HepG2 (cell line): Measurements from ENCODE around the gene SLC35A1. TPM values are rescaled to one million over a fixed set of nuclear protein-coding genes. Genes with fewer than 3 reads are reported as not detected.

Experiments used
- ARNT2 ChIP-seq: sonication (generic); formaldehyde crosslinking; IDR thresholded peaks from 2 replicates; pipeline ENCODE4 v1.8.0; 2022; ENCODE audit warnings: mild to moderate bottlenecking, low read depth, missing genetic modification reagents, moderate library complexity
- FOXM1 ChIP-seq: sonication (generic); formaldehyde crosslinking; IDR thresholded peaks from 2 replicates; pipeline ENCODE4 v1.5.0; 2020; ENCODE audit warnings: missing genetic modification reagents
- GMEB1 ChIP-seq: sonication (generic); formaldehyde crosslinking; IDR thresholded peaks from 2 replicates; pipeline ENCODE4 v1.5.1; 2020; ENCODE audit warnings: missing genetic modification reagents, mild to moderate bottlenecking, borderline replicate concordance
- LCORL ChIP-seq, 2 experiments: fragments of 450-650 bp in 1 of 2; sonication (generic) in 1 of 2; formaldehyde crosslinking in 1 of 2; IDR thresholded peaks; 2 replicates each; pipeline versions ENCODE4 v1.5.0 to v1.6.1; 2017 to 2020; ENCODE audit warnings: antibody characterized with exemption in 1 of 2, missing genetic modification reagents in 1 of 2
- MEF2D ChIP-seq: sonication (generic); formaldehyde crosslinking; IDR thresholded peaks from 2 replicates; pipeline ENCODE4 v1.5.1; 2020; ENCODE audit warnings: mild to moderate bottlenecking, missing genetic modification reagents
- NFE2L2 ChIP-seq: fragments of 150-350 bp; IDR thresholded peaks from 2 replicates; pipeline ENCODE4 v1.6.1; 2014; ENCODE audit warnings: low read length
- RCOR2 ChIP-seq: IDR thresholded peaks from 2 replicates; pipeline ENCODE4 v1.6.1; 2016; ENCODE audit warnings: missing biosample characterization, missing genetic modification reagents
- SAFB2 ChIP-seq: sonication (generic); formaldehyde crosslinking; IDR thresholded peaks from 2 replicates; pipeline ENCODE4 v1.5.1; 2020; ENCODE audit warnings: missing genetic modification reagents, low read depth, mild to moderate bottlenecking, borderline replicate concordance
- SNAPC5 ChIP-seq: sonication (generic); formaldehyde crosslinking; IDR thresholded peaks from 2 replicates; pipeline ENCODE4 v1.8.1; 2023; ENCODE audit warnings: mild to moderate bottlenecking, missing genetic modification reagents, borderline replicate concordance
- SPEN ChIP-seq: sonication (generic); formaldehyde crosslinking; IDR thresholded peaks from 2 replicates; pipeline ENCODE4 v1.5.1; 2020; ENCODE audit warnings: low read depth, mild to moderate bottlenecking, missing genetic modification reagents
- SRSF1 ChIP-seq: fragments of 200-400 bp; formaldehyde crosslinking; optimal IDR thresholded peaks from 2 replicates; pipeline ENCODE3; 2017; ENCODE audit warnings: mild to moderate bottlenecking, low read depth, low read length, moderate library complexity
- SYNCRIP ChIP-seq: fragments of 200-400 bp; formaldehyde crosslinking; IDR thresholded peaks from 2 replicates; pipeline ENCODE4 v1.6.1; 2018; ENCODE audit warnings: mild to moderate bottlenecking, low read depth, low read length; ENCODE audit not compliant: insufficient read depth
- ZNF33A ChIP-seq: sonication (generic); formaldehyde crosslinking; IDR thresholded peaks from 2 replicates; pipeline ENCODE4 v1.5.1; 2020; ENCODE audit warnings: missing genetic modification reagents, mild to moderate bottlenecking, moderate library complexity, borderline replicate concordance
- ZNF33B ChIP-seq: sonication (generic); formaldehyde crosslinking; IDR thresholded peaks from 2 replicates; pipeline ENCODE4 v1.5.1; 2020; ENCODE audit warnings: mild to moderate bottlenecking, missing genetic modification reagents
- ZNF550 ChIP-seq: sonication (generic); formaldehyde crosslinking; IDR thresholded peaks from 2 replicates; pipeline ENCODE4 v1.4.0; 2020; ENCODE audit warnings: mild to moderate bottlenecking, missing genetic modification reagents, borderline replicate concordance
- ZNF558 ChIP-seq: sonication (generic); formaldehyde crosslinking; IDR thresholded peaks from 2 replicates; pipeline ENCODE4 v1.9.0; 2022; ENCODE audit warnings: mild to moderate bottlenecking, missing genetic modification reagents, borderline replicate concordance
- ZNF563 ChIP-seq: sonication (generic); formaldehyde crosslinking; IDR thresholded peaks from 2 replicates; pipeline ENCODE4 v1.8.0; 2022; ENCODE audit warnings: mild to moderate bottlenecking, moderate library complexity, missing genetic modification reagents
- polyA plus RNA-seq, 8 experiments: library from polyadenylated mRNA; depleted of rRNA in 3 of 8; stranded (reverse) in 7 of 8; unstranded in 1 of 8; fragments of >200 nt; fragmentation: Illumina TruSeq in 4 of 8; extraction: Trizol in 4 of 8; gene quantifications; 2 replicates each; pipeline versions ENCODE4 v1.2.1 to v1.2.3, GENCODE V29; 2011 to 2016; ENCODE audit warnings: low read depth in 4 of 8, missing spikeins in 1 of 8, mixed read lengths in 1 of 8; ENCODE audit not compliant: insufficient read depth in 1 of 8
- total RNA-seq, 5 experiments: library from RNA; depleted of rRNA; stranded (reverse); fragments of >200 nt; fragmentation: Illumina TruSeq; extraction: Trizol; gene quantifications; 2 replicates each; pipeline ENCODE4 v1.2.3, GENCODE V29; 2016; ENCODE audit warnings: low read depth in 1 of 5
- TF ChIP-seq, protein P1 (sequence below), 2 experiments: sonication (generic) in 1 of 2; formaldehyde crosslinking in 1 of 2; IDR thresholded peaks; 2 replicates each; pipeline versions ENCODE4 v1.4.0 to v1.6.1; 2018 to 2020; ENCODE audit warnings: missing genetic modification reagents in 2 of 2, borderline replicate concordance in 1 of 2, low read depth in 1 of 2, mild to moderate bottlenecking in 1 of 2, missing biosample characterization in 1 of 2
- TF ChIP-seq, protein P2 (sequence below): sonication (generic); formaldehyde crosslinking; IDR thresholded peaks from 2 replicates; pipeline ENCODE4 v1.4.0; 2020; ENCODE audit warnings: low read depth, mild to moderate bottlenecking, missing genetic modification reagents
- TF ChIP-seq, protein P3 (sequence below): IDR thresholded peaks from 2 replicates; pipeline ENCODE4 v1.6.1; 2016; ENCODE audit warnings: low read depth, borderline replicate concordance
- TF ChIP-seq, protein P4 (sequence below): sonication (generic); formaldehyde crosslinking; IDR thresholded peaks from 2 replicates; pipeline ENCODE4 v1.5.0; 2020; ENCODE audit warnings: missing genetic modification reagents, mild to moderate bottlenecking, borderline replicate concordance
- TF ChIP-seq, protein P5 (sequence below): sonication (generic); formaldehyde crosslinking; IDR thresholded peaks from 2 replicates; pipeline ENCODE4 v1.5.0; 2020; ENCODE audit warnings: missing genetic modification reagents

SLC35A1 gene
- total and polyA plus RNA-seq, 2 of the 13 experiments (the other 11 are each of a cell fraction or from before 2014, with no cell fraction given): 24.8 to 25.1 TPM

DNA sequence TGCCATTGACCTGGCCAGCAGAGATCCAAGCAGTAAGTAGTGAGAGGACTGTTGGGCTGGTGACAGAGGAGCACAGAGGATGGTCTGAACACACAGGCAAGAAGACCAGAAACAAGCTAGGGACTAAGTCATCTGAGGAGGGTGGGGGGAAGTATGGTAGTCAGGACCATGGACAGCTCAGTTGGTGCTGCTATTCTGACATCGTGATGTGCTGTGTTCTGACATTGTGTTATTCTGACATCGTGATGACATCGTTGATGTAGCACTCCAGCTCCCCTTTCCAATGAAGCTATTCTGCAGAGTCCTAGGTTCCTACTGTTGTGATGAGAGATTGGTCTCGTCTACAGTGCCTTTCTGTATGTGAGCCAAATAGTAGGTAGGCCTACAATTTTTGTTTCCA lies 36.3 kb upstream of the SLC35A1 start (continued):
- TF ChIP-seq, protein P1, sequence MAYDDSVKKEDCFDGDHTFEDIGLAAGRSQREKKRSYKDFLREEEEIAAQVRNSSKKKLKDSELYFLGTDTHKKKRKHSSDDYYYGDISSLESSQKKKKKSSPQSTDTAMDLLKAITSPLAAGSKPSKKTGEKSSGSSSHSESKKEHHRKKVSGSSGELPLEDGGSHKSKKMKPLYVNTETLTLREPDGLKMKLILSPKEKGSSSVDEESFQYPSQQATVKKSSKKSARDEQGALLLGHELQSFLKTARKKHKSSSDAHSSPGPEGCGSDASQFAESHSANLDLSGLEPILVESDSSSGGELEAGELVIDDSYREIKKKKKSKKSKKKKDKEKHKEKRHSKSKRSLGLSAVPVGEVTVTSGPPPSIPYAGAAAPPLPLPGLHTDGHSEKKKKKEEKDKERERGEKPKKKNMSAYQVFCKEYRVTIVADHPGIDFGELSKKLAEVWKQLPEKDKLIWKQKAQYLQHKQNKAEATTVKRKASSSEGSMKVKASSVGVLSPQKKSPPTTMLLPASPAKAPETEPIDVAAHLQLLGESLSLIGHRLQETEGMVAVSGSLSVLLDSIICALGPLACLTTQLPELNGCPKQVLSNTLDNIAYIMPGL (CRISPR knock-in tag; IDR thresholded peaks at IDR 0.05; ENCODE audit: borderline replicate concordance in 1 of 2, low read depth in 1 of 2): 0 out of 4 replicates have a peak, but pooled peaks of 1 of the 2 experiments have one; percentile 43
- TF ChIP-seq, protein P2, sequence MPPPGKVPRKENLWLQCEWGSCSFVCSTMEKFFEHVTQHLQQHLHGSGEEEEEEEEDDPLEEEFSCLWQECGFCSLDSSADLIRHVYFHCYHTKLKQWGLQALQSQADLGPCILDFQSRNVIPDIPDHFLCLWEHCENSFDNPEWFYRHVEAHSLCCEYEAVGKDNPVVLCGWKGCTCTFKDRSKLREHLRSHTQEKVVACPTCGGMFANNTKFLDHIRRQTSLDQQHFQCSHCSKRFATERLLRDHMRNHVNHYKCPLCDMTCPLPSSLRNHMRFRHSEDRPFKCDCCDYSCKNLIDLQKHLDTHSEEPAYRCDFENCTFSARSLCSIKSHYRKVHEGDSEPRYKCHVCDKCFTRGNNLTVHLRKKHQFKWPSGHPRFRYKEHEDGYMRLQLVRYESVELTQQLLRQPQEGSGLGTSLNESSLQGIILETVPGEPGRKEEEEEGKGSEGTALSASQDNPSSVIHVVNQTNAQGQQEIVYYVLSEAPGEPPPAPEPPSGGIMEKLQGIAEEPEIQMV (CRISPR knock-in tag): peak; percentile 74; the same call in 1 of the 2 replicates
- TF ChIP-seq ZNF33B (CRISPR knock-in tag) (no peak), ZNF33A (CRISPR knock-in tag) (no peak), MEF2D (0 out of 2 replicates have a peak, but pooled peaks have one; percentile 56), LCORL (IDR thresholded peaks at IDR 0.05) (no peak), LCORL (CRISPR knock-in tag; IDR thresholded peaks at IDR 0.05) (no peak), ARNT2 (CRISPR knock-in tag) (peak; percentile 57; the same call in 1 of the 2 replicates), SNAPC5 (CRISPR knock-in tag) (peak; percentile 57; the same call in 1 of the 2 replicates), FOXM1 (CRISPR knock-in tag) (0 out of 2 replicates have a peak, but pooled peaks have one; percentile 36), ZNF558 (CRISPR knock-in tag) (peak; percentile 44; the same call in 1 of the 2 replicates), SPEN (CRISPR knock-in tag) (peak; percentile 44; the same call in 1 of the 2 replicates), RCOR2 (CRISPR knock-in tag) (0 out of 2 replicates have a peak, but pooled peaks have one; percentile 19), ZNF563 (CRISPR knock-in tag) (0 out of 2 replicates have a peak, but pooled peaks have one; percentile 35), SAFB2 (CRISPR knock-in tag) (peak; percentile 63; the same call in 1 of the 2 replicates), NFE2L2 (no peak), ZNF550 (CRISPR knock-in tag) (no peak), SYNCRIP (no peak), GMEB1 (CRISPR knock-in tag) (no peak), SRSF1 (no peak)
- TF ChIP-seq, protein P3, sequence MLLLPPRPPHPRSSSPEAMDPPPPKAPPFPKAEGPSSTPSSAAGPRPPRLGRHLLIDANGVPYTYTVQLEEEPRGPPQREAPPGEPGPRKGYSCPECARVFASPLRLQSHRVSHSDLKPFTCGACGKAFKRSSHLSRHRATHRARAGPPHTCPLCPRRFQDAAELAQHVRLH (CRISPR knock-in tag): peak; percentile 93
- TF ChIP-seq, protein P4, sequence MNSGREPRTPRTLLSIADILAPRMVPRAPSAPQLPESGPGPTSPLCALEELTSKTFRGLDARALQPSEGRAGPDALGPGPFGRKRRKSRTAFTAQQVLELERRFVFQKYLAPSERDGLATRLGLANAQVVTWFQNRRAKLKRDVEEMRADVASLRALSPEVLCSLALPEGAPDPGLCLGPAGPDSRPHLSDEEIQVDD (CRISPR knock-in tag): no peak
- TF ChIP-seq, protein P5, sequence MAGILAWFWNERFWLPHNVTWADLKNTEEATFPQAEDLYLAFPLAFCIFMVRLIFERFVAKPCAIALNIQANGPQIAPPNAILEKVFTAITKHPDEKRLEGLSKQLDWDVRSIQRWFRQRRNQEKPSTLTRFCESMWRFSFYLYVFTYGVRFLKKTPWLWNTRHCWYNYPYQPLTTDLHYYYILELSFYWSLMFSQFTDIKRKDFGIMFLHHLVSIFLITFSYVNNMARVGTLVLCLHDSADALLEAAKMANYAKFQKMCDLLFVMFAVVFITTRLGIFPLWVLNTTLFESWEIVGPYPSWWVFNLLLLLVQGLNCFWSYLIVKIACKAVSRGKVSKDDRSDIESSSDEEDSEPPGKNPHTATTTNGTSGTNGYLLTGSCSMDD: peak; percentile 21; the same call in 1 of the 2 replicates
